SIG-M5 treated with dmso at 0.1 percent for 504 hours (cell line): Measurements from ENCODE around the gene JADE3.

Experiments
- DNase-seq: peaks from one replicate; lab custom pipeline; 2025; ENCODE audit not compliant: unreplicated experiment; lab: John Stamatoyannopoulos, UW

Gene JADE3

DNA sequence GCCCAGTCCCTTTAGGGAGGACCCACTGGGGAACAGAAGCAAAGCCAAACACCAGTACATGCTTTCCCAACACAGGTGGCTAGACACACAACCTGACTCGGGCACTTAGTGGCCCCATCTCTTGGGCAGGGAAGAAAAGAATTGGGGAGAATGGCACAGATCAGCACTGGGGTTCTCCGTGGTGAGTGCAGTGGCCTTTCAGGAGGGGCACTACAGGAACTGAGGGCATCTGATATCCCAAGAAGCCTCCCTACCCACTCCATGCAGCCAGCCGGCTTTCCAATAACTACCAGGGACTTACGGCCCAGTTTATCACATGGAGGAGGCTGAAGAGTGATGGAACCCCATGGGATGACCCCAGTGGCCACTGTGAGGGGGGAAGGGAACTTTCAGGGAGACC is 189.0 kb downstream of the JADE3 start:
- DNase-seq, result no peak
